Measurements from ENCODE around the gene GPR171.

GRCh38 chr3:151178208-151178845 lies 24.7 kb downstream of the GPR171 start:
- TF ChIP-seq EZH2phosphoT487 (IDR thresholded peaks at IDR 0.05; ENCODE audit: insufficient read depth, low read depth), result no peak
- TF ChIP-seq EZH2 (IDR thresholded peaks at IDR 0.05; ENCODE audit: insufficient read depth, poor library complexity, severe bottlenecking), result no peak

Measured in GM23248 (cell line).